ENCODE results near the gene NOX1.

The NOX1 gene

DNA sequence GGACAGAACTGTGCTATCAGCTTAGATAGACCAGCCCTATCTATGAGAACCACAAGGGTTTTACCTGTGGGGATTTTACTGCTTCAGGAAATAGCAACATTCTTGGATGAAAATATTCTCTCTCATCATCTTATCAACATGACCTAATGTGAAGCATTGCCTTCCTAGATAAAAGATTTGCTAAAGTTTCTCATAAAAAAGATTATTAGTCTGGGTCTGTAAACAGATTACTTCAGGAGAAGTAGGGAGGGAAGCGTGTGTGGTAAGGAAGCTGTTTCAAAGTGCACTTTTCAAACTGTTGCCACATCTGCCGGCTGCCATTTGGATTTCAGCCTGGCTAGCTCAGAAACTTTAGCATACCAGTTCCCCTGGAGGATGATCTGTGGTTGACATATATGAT is at the start of gene NOX1:
NOX1 (minus strand) TSS at position 35 of the 400 bp plus-strand sequence. CDS start 220 bp downstream, outside the sequence.
- Histone ChIP-seq H3K27ac (ENCODE audit: low read depth, low read length) (no peak within 1 kb of the TSS), H2AFZ (ENCODE audit: low read length, unreplicated experiment) (no peak within 1 kb of the TSS), H3K4me1 (ENCODE audit: control insufficient read depth, insufficient read depth, low read length, unreplicated experiment) (no peaks in the 10 kb centered on the region), H3K4me3 (ENCODE audit: low read depth, low read length) (no peak within 1 kb of the TSS), H3K36me3 (ENCODE audit: insufficient read depth, low read length) (no peaks in the 10 kb centered on the region), H3K79me2 (ENCODE audit: control insufficient read depth, insufficient read depth, low read length, unreplicated experiment) (no peaks in the 10 kb centered on the region), H3K27me3 (ENCODE audit: insufficient read depth, low read length) (no peaks in the 10 kb centered on the region)

DNA sequence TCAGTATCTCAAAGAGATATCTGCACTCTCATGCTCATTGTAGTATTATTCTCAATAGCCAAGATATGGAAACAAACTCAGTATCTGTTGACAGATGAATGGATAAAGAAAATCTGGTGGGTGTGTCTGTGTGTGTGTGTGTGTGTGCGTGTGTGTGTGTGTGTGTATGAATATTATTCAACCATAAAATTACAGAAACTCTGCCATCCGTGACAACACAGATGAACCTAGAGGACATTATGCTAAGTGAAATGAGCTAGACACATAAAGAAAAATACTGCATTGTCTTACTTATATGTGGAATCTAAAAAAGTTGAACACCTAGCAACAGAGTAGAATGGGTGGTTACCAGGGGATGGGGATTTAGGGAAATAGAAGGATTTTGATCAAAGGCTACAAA is 41.4 kb upstream of the NOX1 start:
- no peak overlapping the region for H3K27ac ChIP-seq (ENCODE audit: low read depth, low read length)
- peaks cover 13% of the 10 kb centered on the region for H3K4me1 ChIP-seq (ENCODE audit: control insufficient read depth, insufficient read depth, low read length, unreplicated experiment)
- no peak overlapping the region for H3K4me3 ChIP-seq (ENCODE audit: low read depth, low read length)
- H3K79me2 ChIP-seq (ENCODE audit: control insufficient read depth, insufficient read depth, low read length, unreplicated experiment): no peaks in the 10 kb centered on the region
- no peak overlapping the region for H2AFZ ChIP-seq (ENCODE audit: low read length, unreplicated experiment)
- no peaks in the 10 kb centered on the region for H3K27me3 ChIP-seq (ENCODE audit: insufficient read depth, low read length)
- H3K36me3 ChIP-seq (ENCODE audit: insufficient read depth, low read length): no peaks in the 10 kb centered on the region

DNA sequence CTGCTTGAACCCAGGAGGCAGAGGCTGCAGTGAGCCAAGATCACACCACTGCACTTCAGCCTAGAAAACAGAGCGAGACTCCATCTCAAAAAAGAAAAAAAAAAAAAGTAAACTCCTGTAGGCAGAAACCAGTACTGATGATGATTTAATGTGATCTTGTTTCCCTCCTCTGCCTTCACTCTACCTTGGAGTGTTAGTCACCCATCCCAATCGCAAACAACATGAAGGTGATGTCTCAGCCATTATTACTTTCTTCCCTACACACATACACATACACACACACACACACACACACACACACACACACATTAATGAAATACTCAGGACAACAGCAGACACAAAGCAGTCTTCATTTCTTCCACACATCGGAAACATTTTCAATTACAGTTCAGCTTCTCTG is 39.0 kb upstream of the NOX1 start:
- Histone ChIP-seq H2AFZ (ENCODE audit: low read length, unreplicated experiment) (no peak overlapping the region), H3K36me3 (ENCODE audit: insufficient read depth, low read length) (no peaks in the 10 kb centered on the region), H3K4me1 (ENCODE audit: control insufficient read depth, insufficient read depth, low read length, unreplicated experiment) (peaks cover 13% of the 10 kb centered on the region), H3K4me3 (ENCODE audit: low read depth, low read length) (no peak overlapping the region), H3K27ac (ENCODE audit: low read depth, low read length) (no peak overlapping the region), H3K79me2 (ENCODE audit: control insufficient read depth, insufficient read depth, low read length, unreplicated experiment) (no peaks in the 10 kb centered on the region), H3K27me3 (ENCODE audit: insufficient read depth, low read length) (no peaks in the 10 kb centered on the region)

DNA sequence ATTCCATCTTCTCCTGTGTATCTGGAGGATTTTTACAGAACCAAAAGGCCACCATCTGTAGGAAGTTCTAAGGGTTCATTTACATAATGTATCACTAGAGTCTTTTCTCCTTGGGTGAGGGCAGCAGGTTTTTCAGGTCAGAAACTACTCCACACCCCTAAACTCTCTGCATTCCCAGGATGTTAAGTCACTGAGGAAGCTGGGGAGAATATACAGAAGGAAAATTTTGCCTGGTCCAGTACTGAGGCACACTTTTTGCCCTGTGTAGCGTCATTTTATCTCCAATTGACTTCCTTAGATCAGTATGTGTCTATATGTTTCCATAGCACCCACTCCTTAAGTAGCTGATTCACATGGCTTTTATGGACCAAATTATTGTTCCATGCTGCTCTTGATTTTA is 37.6 kb upstream of the NOX1 start:
- H2AFZ ChIP-seq (ENCODE audit: low read length, unreplicated experiment): no peak overlapping the region
- no peaks in the 10 kb centered on the region for H3K79me2 ChIP-seq (ENCODE audit: control insufficient read depth, insufficient read depth, low read length, unreplicated experiment)
- H3K27ac ChIP-seq (ENCODE audit: low read depth, low read length): 0 out of 2 replicates have a peak overlapping the region, but pooled peaks have one; percentile 20
- H3K4me3 ChIP-seq (ENCODE audit: low read depth, low read length): no peak overlapping the region
- no peaks in the 10 kb centered on the region for H3K27me3 ChIP-seq (ENCODE audit: insufficient read depth, low read length)
- H3K4me1 ChIP-seq (ENCODE audit: control insufficient read depth, insufficient read depth, low read length, unreplicated experiment): peaks cover 13% of the 10 kb centered on the region
- no peaks in the 10 kb centered on the region for H3K36me3 ChIP-seq (ENCODE audit: insufficient read depth, low read length)

- Histone ChIP-seq H3K27ac (ENCODE audit: low read depth, low read length) (no peak overlapping the region), H2AFZ (ENCODE audit: low read length, unreplicated experiment) (no peak overlapping the region), H3K4me1 (ENCODE audit: control insufficient read depth, insufficient read depth, low read length, unreplicated experiment) (no peaks in the 10 kb centered on the region), H3K79me2 (ENCODE audit: control insufficient read depth, insufficient read depth, low read length, unreplicated experiment) (no peaks in the 10 kb centered on the region), H3K4me3 (ENCODE audit: low read depth, low read length) (no peak overlapping the region), H3K27me3 (ENCODE audit: insufficient read depth, low read length) (no peaks in the 10 kb centered on the region), H3K36me3 (ENCODE audit: insufficient read depth, low read length) (no peaks in the 10 kb centered on the region)
Observed at GRCh38 chrX:100905620-100906019, 31.5 kb upstream of the NOX1 start.

- Histone ChIP-seq H3K79me2 (ENCODE audit: control insufficient read depth, insufficient read depth, low read length, unreplicated experiment) (no peaks in the 10 kb centered on the region), H3K36me3 (ENCODE audit: insufficient read depth, low read length) (no peaks in the 10 kb centered on the region), H2AFZ (ENCODE audit: low read length, unreplicated experiment) (no peak overlapping the region), H3K4me1 (ENCODE audit: control insufficient read depth, insufficient read depth, low read length, unreplicated experiment) (no peaks in the 10 kb centered on the region), H3K27me3 (ENCODE audit: insufficient read depth, low read length) (no peaks in the 10 kb centered on the region), H3K4me3 (ENCODE audit: low read depth, low read length) (no peak overlapping the region), H3K27ac (ENCODE audit: low read depth, low read length) (no peak overlapping the region)
Observed at GRCh38 chrX:100904433-100904832, 30.3 kb upstream of the NOX1 start.

GRCh38 chrX:100895365-100896075 is 21.4 kb upstream of the NOX1 start:
- Histone ChIP-seq H3K4me3 (ENCODE audit: low read depth, low read length) (no peak overlapping the region), H3K36me3 (ENCODE audit: insufficient read depth, low read length) (no peaks in the 10 kb centered on the region), H3K27ac (ENCODE audit: low read depth, low read length) (no peak overlapping the region), H3K4me1 (ENCODE audit: control insufficient read depth, insufficient read depth, low read length, unreplicated experiment) (no peaks in the 10 kb centered on the region), H3K79me2 (ENCODE audit: control insufficient read depth, insufficient read depth, low read length, unreplicated experiment) (no peaks in the 10 kb centered on the region), H2AFZ (ENCODE audit: low read length, unreplicated experiment) (no peak overlapping the region), H3K27me3 (ENCODE audit: insufficient read depth, low read length) (no peaks in the 10 kb centered on the region)

DNA sequence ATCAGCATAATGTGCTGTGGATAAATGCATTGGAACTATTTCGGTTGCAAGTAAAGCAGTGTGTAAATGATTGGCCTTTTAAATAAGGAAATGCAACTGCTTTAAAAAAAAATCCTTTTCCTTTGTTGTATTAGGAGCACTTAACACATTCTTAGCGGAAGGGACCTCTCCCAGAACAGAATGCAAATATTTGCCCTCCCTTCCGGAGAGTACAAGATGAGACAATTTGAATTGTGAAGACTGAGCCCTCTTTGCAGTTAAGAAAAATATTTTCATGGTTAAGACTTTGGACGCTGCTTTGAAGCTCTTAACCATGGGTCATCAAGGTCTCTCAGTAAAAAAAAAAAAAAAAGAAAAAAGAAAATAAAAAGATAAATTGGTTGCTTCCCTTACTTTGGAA is 9.5 kb upstream of the NOX1 start:
- Histone ChIP-seq H3K79me2 (ENCODE audit: control insufficient read depth, insufficient read depth, low read length, unreplicated experiment) (no peaks in the 10 kb centered on the region), H3K27ac (ENCODE audit: low read depth, low read length) (no peak overlapping the region), H3K4me3 (ENCODE audit: low read depth, low read length) (no peak overlapping the region), H3K4me1 (ENCODE audit: control insufficient read depth, insufficient read depth, low read length, unreplicated experiment) (no peaks in the 10 kb centered on the region), H2AFZ (ENCODE audit: low read length, unreplicated experiment) (no peak overlapping the region), H3K27me3 (ENCODE audit: insufficient read depth, low read length) (no peaks in the 10 kb centered on the region), H3K36me3 (ENCODE audit: insufficient read depth, low read length) (no peaks in the 10 kb centered on the region)

GRCh38 chrX:100880368-100880767 is 6.2 kb upstream of the NOX1 start:
- no peak overlapping the region for H2AFZ ChIP-seq (ENCODE audit: low read length, unreplicated experiment)
- no peaks in the 10 kb centered on the region for H3K4me1 ChIP-seq (ENCODE audit: control insufficient read depth, insufficient read depth, low read length, unreplicated experiment)
- no peaks in the 10 kb centered on the region for H3K36me3 ChIP-seq (ENCODE audit: insufficient read depth, low read length)
- no peak overlapping the region for H3K27ac ChIP-seq (ENCODE audit: low read depth, low read length)
- no peaks in the 10 kb centered on the region for H3K79me2 ChIP-seq (ENCODE audit: control insufficient read depth, insufficient read depth, low read length, unreplicated experiment)
- no peaks in the 10 kb centered on the region for H3K27me3 ChIP-seq (ENCODE audit: insufficient read depth, low read length)
- H3K4me3 ChIP-seq (ENCODE audit: low read depth, low read length): no peak overlapping the region

DNA sequence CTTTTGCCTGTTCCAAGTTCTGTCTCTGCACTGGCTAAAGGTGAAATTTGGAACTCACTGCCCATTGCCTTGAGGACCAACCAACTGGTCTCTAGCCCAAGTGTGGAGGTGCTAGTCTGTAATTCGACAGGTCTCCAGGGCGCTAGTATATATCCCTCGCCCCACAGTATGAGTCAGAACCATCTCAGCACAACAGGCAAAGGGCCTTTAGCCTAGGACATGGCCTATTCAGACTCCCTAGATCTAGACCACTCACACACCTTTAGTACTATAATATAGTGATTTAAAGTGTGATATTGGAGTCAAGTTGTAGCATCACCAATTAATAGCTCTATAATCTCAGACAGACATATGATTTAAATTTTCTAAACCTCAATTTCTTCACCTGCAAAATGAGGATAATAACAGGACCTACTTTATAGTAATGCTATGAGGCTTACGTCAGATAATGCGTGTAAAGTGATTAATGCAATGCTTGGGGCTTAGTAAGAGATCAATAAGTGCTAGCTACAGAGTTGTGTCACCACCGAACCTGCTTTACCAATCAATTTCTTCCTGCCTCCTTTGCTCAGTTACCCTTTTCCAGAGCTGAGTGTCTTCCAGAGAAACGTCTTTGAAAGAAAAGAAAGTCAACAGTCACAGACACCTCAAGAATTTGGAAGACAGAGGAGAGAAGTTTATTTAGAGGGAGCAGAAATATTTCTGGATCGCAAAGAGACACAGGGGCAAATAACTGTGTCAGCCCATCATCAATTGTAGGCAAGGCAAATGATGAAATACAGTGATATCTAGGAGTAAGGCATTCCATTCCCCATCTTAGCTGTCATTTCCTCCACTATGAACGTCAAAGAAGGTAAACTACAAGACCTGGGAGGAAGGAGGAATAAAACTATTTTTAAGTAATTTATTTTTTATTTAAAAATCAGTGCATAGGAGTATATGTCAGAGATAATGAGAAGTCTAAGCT is 2.3 kb downstream of the NOX1 start:
- Histone ChIP-seq H3K27me3 (ENCODE audit: insufficient read depth, low read length) (no peaks in the 10 kb centered on the region), H3K4me1 (ENCODE audit: control insufficient read depth, insufficient read depth, low read length, unreplicated experiment) (no peaks in the 10 kb centered on the region), H3K36me3 (ENCODE audit: insufficient read depth, low read length) (no peaks in the 10 kb centered on the region), H3K79me2 (ENCODE audit: control insufficient read depth, insufficient read depth, low read length, unreplicated experiment) (no peaks in the 10 kb centered on the region), H3K4me3 (ENCODE audit: low read depth, low read length) (no peak overlapping the region), H2AFZ (ENCODE audit: low read length, unreplicated experiment) (no peak overlapping the region), H3K27ac (ENCODE audit: low read depth, low read length) (no peak overlapping the region)

Data from ACC112 (cell line).